Fibroblast of the aortic adventitia (primary cell): Measurements from ENCODE around the gene EPN2. TPM values are rescaled to one million over a fixed set of nuclear protein-coding genes. Genes with fewer than 3 reads are reported as not detected.
A peak's percentile ranks its signal among the peaks of the same experiment; 100 is the strongest.

Experiments
- DNase-seq: peaks from one replicate; pipeline ENCODE4 v3.0.0-alpha.2; 2010; ENCODE audit warnings: low read depth
- H3K4me3 ChIP-seq: 2 replicates; pipeline ENCODE4 v1.5.1; 2011; ENCODE audit warnings: low read depth, mild to moderate bottlenecking, control low read depth, low read length, moderate library complexity
- total RNA-seq: library from RNA; depleted of rRNA; stranded (reverse); fragments of >200 nt; gene quantifications from 2 replicates; pipeline ENCODE4 v1.2.3, GENCODE V29; 2012; ENCODE audit warnings: low replicate concordance
- TF ChIP-seq, protein P1 (sequence below): IDR thresholded peaks from 2 replicates; pipeline ENCODE4 v1.5.1; 2011; ENCODE audit warnings: mild to moderate bottlenecking, low read length, control low read depth, inconsistent platforms; ENCODE audit not compliant: insufficient read depth

EPN2 gene
- total RNA-seq, 1 donor, result 30.7 TPM

DNA sequence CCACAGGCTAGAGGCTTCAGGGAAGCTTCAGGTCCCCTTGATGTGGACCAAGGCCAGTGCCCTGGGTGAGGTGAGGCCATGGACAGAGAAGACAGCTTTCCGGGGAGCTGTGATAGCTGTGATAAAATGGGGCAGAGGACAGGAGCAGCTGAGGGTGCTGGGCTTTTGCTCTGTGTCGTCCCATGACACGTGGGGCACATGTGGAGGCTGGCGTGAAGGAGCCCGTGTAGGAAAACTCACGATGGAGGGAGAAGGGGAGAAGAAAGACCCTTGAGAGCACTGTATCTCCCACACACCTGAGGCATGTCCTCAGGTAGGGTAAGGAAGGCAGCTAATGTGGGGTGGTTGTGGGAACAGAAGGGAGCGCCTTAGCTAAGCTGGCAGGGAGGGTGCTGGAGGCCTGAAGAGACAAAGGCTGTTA lies 104.1 kb downstream of the EPN2 start:
- DNase-seq, result no peak
- TF ChIP-seq, protein P1, sequence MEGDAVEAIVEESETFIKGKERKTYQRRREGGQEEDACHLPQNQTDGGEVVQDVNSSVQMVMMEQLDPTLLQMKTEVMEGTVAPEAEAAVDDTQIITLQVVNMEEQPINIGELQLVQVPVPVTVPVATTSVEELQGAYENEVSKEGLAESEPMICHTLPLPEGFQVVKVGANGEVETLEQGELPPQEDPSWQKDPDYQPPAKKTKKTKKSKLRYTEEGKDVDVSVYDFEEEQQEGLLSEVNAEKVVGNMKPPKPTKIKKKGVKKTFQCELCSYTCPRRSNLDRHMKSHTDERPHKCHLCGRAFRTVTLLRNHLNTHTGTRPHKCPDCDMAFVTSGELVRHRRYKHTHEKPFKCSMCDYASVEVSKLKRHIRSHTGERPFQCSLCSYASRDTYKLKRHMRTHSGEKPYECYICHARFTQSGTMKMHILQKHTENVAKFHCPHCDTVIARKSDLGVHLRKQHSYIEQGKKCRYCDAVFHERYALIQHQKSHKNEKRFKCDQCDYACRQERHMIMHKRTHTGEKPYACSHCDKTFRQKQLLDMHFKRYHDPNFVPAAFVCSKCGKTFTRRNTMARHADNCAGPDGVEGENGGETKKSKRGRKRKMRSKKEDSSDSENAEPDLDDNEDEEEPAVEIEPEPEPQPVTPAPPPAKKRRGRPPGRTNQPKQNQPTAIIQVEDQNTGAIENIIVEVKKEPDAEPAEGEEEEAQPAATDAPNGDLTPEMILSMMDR, result no peak
- H3K4me3 ChIP-seq, result no peak overlapping the region

DNA sequence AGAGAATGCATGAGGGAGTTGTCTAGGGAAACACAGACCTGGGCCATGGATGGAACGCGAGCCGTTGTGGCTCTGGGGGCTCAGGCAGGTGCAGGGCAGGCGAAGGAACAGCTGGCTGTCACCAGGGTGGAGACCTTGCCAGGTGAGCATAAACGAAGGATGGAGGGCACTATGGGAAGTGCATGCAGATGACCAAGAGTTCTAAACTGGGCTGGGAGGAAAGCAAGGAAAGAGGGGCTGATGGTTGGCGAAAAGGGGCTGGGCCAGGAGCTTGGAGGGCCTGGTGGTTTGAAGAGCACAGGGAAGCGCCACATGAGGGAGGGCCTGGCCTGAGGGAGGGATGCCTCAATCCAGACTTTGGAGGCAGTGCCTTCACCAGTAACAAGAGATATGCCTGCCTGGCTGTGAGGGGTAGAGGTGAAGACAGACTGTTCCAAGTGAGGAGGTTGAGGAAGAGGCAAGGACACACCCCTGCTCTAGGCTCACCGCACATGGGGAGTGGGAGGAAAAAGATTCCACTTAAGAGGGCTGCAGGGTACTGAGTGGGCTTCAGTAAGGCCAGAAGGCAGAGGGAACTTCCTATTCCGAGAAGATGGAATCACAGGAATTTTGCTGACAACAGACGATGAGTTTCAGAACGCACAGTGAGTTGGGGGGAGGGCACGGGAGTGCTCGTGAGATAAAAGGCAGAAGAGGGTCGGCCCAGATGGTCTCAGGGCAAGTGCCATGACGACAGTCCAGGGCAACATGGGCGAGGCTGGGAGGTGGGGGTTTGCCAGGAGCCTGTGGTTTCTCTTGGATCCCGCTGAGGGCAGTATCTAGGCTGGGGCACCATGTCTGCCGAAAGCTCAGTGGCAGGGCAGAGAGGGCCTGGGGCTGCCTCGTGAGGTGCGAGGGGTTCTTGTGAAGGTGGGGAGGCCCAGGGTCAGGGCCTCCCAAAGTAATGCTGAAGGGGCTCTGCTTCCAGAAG lies 104.8 kb downstream of the EPN2 start:
- no peak overlapping the region for H3K4me3 ChIP-seq
- TF ChIP-seq, protein P1, result no peak
- DNase-seq, result peak; percentile 28

GRCh38 chr17:19342611-19343255 lies 105.6 kb downstream of the EPN2 start:
- no peak for DNase-seq
- TF ChIP-seq, protein P1, result no peak
- no peak overlapping the region for H3K4me3 ChIP-seq

GRCh38 chr17:19343256-19343630 lies 106.1 kb downstream of the EPN2 start:
- TF ChIP-seq, protein P1, result no peak
- DNase-seq, result no peak
- no peak overlapping the region for H3K4me3 ChIP-seq

GRCh38 chr17:19343671-19344151 lies 106.5 kb downstream of the EPN2 start:
- TF ChIP-seq, protein P1, result no peak
- H3K4me3 ChIP-seq, result no peak overlapping the region
- no peak for DNase-seq

DNA sequence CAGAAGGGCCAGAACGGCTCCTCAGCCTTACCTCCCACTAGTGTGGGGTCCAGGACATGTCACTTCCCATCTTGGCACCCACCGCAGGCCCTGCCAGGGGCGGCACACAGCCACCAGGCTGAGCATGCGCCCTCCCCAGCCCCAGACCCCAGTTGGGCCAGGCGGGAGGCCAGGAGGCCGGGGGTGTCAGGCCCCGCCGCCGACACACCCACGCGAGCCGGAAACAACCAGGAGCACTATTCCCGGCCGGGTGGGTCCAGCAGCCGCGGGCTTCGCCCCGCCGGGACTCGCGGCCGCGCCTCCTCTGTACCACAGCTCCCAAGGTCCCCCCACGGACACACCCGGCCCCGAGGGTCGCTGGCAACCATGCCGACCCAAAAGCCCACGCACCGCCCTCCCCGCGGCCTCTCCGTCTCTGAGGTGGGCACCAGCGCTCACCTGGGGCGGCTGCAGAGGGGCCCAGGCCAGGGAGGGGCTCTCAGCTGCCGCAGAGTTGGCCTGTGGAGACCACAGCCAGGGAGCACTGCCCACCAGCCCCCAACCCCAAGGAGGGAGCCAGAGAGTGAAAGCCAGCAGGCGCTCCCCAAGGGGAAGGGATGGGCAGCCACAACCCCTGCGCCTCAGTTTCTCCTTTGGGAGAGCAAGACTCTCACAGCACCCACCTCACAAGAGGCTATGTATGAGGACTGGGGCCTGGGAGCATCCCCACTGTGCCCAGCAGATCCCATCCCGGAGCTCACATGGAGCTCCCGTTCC lies 107.3 kb downstream of the EPN2 start:
- H3K4me3 ChIP-seq, result no peak overlapping the region
- TF ChIP-seq, protein P1, result no peak
- no peak for DNase-seq
